Stimulated activated CD4-positive, alpha-beta T cell treated with anti-CD3 and anti-CD28 coated beads, Interleukin-4, amount 100 ng/mL, for 48 hours (primary cell): ENCODE results near the gene NSD1.
A peak's percentile ranks its signal among the peaks of the same experiment; 100 is the strongest.
"Not testable (repeated sequence)": the region's sequence is repeated elsewhere in the genome, so short reads cannot be mapped to it uniquely, and the experiment has no call there.

Source experiments
- DNase-seq, 2 donors: peaks; one replicate each; pipeline ENCODE4 v3.0.0-alpha.2; 2020; ENCODE audit warnings: low read depth in 2 of 2

NSD1 gene

DNA sequence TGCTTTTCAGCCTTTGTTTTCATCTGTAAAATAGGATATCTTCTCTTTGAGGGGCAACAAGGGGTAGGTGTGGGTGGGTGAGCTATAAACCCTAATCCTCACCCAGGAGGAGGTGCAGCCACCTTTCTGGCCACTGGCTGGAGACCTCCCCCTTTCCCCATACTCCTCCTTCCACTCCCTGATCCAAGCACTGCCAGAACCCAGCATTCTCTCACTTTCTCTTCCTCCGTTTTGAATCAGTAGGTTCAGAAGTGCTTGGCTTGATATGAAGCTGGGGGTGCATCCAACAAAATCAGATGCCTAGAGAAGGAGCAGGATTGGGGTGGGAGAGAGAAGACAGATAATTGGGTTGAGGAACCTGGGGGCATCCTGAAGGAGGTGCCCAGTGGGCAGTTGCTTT, 6.8 kb upstream of the NSD1 start:
- no peak for DNase-seq

GRCh38 chr5:177128551-177128981, 5.0 kb upstream of the NSD1 start:
- DNase-seq, result no peak

DNA sequence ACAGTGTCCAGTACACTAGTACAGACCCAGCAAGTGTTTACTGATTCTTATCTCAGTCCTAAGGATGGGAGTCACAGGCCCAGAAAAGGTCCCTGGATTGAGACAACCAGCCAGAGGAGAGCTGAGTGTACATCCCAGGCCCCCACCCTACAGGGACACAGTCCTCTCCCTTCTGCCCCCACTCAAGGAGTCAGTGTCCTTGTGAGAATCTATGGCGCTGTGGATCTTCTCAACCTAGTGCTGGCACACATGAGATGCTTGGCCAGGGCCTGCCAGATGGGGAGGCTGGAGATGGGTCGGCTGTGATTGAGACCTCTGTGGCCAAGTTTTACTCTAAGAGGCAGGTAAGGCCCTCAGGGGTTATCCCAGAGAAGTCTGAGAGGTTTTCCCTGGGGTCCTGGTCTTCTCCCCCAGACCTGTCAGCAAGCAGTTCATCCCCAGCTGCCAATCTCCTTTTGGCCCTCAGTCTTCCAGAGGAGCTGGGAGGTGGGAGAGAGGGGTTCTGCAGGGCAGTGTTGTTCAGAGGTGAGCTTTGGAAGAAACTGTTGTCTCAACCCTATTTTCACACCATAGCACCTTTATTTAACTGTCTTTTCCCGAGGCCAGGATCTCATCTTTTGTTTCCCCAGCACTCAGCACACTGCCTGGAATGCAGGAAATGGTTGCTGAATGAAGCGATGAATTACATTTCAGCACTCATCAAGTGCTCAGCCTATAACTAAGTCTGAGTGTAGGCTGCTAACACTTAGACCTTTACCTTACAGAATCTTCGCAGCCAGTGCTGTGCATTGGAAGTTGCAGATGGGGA, 3.2 kb upstream of the NSD1 start:
- no peak for DNase-seq

DNA sequence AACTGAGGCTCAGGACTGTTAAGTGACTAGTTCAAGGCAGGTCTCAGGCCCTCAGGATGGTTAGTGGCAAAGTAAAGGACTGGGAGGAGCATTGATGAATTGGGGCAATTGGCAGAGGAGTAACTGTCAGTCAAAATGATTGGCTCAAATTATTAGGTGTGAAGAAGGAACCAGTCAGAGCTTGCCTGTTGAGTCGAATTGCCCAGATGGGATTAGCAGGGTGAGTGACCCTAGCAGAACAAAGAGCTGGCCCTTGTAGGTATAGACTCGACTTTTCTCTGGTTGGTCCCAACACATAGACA, 2.6 kb upstream of the NSD1 start:
- no peak for DNase-seq

- no peak for DNase-seq
Measured at GRCh38 chr5:177131352-177132135, 2.0 kb upstream of the NSD1 start.

DNA sequence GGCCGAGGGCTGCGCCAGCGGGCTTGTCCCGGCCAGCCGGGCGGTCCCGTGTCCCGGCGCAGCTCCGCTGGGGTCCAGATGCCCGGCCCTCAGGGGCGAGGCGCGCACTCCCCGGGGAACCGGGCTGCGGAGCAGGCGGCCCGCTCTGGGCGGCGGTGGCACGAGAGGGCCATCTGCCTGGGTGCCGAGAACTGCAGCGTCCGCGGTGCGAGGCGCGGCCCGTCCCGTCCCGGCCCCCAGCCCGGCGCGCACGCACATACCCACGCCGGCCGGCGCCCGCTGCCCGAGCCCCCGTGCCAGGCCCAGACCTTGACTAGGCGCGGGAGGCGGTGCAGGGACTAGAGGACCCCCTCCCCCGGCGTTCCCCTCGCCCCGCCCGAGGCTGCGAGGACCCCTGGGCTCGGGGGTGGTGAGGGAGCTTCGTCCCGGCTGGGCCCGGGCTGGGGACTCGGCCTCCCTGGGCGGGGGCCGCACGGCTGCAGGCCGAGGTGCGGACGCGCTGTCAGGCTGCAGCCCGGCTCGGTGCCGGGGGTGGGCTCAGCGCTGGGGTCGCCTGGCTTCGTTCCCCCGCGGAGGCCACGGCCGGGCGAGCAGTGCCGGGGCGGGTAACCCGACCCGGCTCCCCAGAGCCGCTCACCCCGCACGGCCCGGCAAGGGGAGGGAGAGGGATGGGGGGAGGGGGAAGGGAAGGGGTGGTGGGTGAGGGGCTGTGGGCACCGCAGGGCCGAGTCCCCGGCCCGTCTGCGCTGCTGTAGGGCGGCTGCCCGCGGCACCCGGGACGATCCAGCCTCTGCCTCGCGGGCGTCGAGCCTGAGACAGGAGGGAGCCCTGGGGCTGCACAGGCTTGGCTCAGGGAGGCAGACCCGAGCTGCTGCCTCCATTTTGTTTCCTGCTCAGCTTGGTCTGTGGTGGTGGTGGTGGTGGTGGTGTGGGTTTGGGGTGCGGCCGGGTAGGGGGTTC, 1.2 kb upstream of the NSD1 start:
- no peak for DNase-seq

- DNase-seq, result peak in 1 of 2 donors; percentile 32
Measured at GRCh38 chr5:177133853-177134696, 502 bp downstream of the NSD1 start.

GRCh38 chr5:177134697-177135225, 1.2 kb downstream of the NSD1 start:
- DNase-seq, result no peak

- DNase-seq, result no peak
Measured at GRCh38 chr5:177140312-177140711, 6.7 kb downstream of the NSD1 start.

- DNase-seq, result no peak
Measured at GRCh38 chr5:177141496-177141895, 7.9 kb downstream of the NSD1 start.

- DNase-seq, result no peak
Measured at GRCh38 chr5:177142098-177142611, 8.6 kb downstream of the NSD1 start.

DNA sequence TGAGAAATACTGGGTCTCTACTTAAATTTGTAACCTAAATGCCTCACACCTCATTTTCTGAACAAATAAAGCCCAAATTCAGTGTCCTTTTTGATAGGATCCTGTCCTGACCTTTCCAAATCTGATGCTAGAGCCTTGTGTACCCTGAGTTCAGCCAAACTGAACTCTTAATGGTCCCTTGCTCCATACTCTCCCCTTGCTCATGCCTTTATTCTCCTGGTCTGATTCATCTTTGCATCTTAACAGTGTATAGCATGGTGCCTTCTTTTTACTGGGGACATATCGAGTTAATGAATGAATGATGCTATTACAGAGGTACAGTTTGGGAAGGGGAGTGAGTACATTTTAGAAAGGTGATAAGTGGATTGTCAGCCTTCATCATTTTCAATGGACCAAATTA, 9.2 kb downstream of the NSD1 start:
- DNase-seq, result no peak

- no peak for DNase-seq
Measured at GRCh38 chr5:177146891-177147638, 13.5 kb downstream of the NSD1 start.

DNA sequence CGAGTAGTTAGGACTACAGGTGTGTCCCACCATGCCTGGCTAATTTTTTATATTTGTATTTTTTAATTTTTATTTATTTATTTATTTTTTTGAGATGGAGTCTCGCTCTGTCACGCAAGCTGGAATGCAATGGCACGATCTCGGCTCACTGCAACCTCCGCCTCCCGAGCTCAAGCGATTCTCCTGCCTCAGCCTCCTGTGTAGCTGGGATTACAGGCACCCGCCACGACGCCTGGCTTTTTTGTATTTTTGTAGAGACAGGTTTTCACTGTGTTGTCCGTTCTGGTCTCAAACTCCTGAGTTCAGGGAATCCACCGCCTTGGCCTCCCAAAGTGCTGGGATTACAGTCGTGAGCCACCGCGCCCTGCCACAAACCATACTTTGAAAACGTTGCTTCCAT, 16.5 kb downstream of the NSD1 start:
- DNase-seq, result not testable (repeated sequence)

DNA sequence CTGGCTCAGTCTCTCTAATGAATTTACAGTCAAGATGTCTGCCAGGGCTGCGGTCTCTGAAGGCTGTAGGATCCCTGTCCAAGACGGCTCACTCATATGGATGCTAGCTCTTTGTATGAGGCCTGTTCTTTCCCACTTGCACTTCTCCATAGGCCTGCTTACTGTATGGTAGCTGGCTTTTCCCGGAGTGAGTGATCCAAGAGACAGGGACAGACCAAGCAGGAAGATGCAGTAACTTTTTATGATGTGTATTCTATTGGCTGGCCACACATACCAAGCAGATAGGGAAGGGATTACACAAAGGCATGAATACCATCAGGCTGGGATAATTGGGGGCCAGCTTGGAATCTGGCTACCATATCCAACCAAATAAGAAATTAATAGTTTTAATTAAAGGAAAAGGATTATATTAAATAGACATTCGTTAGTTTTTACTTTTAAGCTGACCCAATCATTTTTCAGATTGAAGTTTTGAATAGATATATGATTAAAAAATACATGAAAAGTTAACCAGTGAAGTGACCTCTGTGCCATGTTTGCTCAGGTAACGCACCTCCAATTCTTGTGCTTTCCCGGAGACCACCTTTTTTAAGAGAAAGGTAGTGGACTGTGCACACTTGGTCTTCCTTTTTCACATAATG, 20.6 kb downstream of the NSD1 start:
- no peak for DNase-seq

GRCh38 chr5:177162379-177162778, 28.8 kb downstream of the NSD1 start:
- DNase-seq, result no peak

GRCh38 chr5:177163500-177163899, 29.9 kb downstream of the NSD1 start:
- no peak for DNase-seq

DNA sequence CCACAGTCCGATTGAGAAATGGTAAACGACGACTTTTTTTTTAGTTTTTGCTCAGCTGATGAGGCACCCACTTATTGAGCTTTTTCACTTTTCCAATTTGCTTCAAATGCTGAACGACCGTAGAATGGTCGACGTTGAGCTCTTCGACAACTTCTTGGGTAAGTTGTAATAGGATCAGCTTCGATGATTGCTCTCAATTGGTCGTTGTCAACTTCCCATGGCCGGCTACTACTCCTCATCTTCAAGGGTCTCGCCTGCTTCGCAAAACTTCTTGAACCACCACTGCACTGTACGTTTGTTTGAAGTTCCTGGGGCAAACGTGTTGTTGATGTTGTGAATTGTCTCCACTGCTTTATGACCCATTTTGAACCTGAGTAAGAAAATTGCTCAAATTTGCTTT, 35.7 kb downstream of the NSD1 start:
- DNase-seq, result no peak

DNA sequence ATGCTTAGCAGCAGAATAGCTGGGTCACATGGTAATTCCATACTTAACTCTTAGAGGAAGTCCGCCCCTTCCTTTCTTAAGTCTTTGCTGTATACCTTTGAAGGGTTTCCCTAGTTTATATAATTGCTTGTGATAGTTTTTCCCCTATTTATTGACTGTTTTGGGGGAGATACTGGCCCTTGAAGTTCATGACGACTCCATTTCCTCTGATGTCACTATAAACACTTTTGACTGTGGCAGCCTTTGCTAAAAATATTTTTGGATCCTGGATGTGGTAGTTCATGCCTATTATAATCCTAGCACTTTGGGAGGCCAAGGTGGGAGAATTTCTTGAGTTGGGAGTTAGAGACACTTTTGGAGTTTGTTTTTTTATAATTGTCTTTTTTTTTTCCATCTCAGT, 38.4 kb downstream of the NSD1 start:
- DNase-seq, result no peak

- DNase-seq, result no peak
Measured at GRCh38 chr5:177175336-177175735, 41.8 kb downstream of the NSD1 start.
